DOHH2 (cell line): ENCODE results near the gene ATP2B2.

ENCODE experiments used
- EZH2phosphoT487 ChIP-seq: fragments of 200-600 bp; sonication (generic); IDR thresholded peaks from 2 replicates; pipeline ENCODE4 v1.6.1; 2017; ENCODE audit warnings: borderline replicate concordance, mild to moderate bottlenecking, antibody characterized with exemption, low read length, moderate library complexity, mixed read lengths
- TF ChIP-seq, protein P1 (sequence below): fragments of 200-600 bp; sonication (generic); IDR thresholded peaks from one replicate; pipeline ENCODE4 v1.5.1; 2014; ENCODE audit warnings: antibody characterized with exemption, mild to moderate bottlenecking, low read depth, low read length; ENCODE audit not compliant: poor library complexity, severe bottlenecking

- TF ChIP-seq, protein P1, sequence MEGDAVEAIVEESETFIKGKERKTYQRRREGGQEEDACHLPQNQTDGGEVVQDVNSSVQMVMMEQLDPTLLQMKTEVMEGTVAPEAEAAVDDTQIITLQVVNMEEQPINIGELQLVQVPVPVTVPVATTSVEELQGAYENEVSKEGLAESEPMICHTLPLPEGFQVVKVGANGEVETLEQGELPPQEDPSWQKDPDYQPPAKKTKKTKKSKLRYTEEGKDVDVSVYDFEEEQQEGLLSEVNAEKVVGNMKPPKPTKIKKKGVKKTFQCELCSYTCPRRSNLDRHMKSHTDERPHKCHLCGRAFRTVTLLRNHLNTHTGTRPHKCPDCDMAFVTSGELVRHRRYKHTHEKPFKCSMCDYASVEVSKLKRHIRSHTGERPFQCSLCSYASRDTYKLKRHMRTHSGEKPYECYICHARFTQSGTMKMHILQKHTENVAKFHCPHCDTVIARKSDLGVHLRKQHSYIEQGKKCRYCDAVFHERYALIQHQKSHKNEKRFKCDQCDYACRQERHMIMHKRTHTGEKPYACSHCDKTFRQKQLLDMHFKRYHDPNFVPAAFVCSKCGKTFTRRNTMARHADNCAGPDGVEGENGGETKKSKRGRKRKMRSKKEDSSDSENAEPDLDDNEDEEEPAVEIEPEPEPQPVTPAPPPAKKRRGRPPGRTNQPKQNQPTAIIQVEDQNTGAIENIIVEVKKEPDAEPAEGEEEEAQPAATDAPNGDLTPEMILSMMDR: no peak
- TF ChIP-seq EZH2phosphoT487: no peak
Measured at GRCh38 chr3:10341901-10342398, 163.4 kb downstream of the ATP2B2 start.
